ENCODE data around the gene HTR7.

DNA sequence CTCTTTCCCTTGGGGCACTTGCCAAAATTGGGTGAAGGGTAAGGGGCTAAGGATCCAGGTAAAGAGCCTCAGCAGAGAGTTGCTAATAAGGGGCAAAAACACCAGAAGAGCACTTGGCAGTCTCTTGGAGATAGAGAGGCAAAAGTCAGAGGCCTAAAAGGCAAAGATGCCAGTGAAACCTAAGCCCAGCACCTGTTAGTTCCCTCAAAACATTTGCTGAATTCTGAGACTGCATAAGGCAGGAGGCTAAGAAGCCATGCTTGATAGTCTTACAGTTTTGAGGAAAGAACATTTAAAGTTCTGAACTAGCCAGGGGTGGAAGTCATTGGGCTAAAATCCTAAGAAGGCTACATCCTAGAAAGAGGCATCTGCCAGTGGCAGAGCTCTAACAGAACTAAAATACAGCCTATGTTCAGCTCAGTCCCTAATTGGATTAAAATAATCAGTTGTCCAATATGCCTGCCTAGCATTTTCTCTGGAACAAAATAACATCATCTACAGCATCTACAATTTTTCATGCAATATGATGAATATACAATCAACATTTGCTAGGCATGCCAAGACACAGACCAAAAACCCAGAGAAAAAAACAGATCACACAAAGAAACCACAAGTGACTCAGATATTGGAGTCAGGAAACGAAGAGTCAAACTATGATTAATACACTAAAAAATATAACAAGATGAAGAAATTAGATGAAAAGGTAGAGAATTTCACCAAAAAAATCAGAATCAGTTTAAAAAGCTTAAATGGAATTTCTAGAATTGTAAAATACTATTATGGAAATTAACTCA lies 7.7 kb downstream of the HTR7 start:
- TF ChIP-seq, protein P1, sequence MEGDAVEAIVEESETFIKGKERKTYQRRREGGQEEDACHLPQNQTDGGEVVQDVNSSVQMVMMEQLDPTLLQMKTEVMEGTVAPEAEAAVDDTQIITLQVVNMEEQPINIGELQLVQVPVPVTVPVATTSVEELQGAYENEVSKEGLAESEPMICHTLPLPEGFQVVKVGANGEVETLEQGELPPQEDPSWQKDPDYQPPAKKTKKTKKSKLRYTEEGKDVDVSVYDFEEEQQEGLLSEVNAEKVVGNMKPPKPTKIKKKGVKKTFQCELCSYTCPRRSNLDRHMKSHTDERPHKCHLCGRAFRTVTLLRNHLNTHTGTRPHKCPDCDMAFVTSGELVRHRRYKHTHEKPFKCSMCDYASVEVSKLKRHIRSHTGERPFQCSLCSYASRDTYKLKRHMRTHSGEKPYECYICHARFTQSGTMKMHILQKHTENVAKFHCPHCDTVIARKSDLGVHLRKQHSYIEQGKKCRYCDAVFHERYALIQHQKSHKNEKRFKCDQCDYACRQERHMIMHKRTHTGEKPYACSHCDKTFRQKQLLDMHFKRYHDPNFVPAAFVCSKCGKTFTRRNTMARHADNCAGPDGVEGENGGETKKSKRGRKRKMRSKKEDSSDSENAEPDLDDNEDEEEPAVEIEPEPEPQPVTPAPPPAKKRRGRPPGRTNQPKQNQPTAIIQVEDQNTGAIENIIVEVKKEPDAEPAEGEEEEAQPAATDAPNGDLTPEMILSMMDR (IDR thresholded peaks at IDR 0.05; ENCODE audit: borderline replicate concordance, extremely low read depth, low read length, poor library complexity, severe bottlenecking), result no peak
- no peak for TF ChIP-seq EZH2 (IDR thresholded peaks at IDR 0.05; ENCODE audit: borderline replicate concordance, low read depth, low read length, severe bottlenecking)

Measured in DND-41 (cell line).